Ovary (tissue), 3 donors: ENCODE results near the gene UGT3A2.

Experiments used
- CTCF ChIP-seq, 3 donors: fragments of 450-650 bp in 2 of 3; fragments of 200-600 bp in 1 of 3; IDR thresholded peaks; one replicate each; pipeline versions ENCODE4 v1.5.1 to v1.8.0; 2016 to 2022; ENCODE audit warnings: antibody characterized with exemption in 3 of 3, mild to moderate bottlenecking in 1 of 3
- EP300 ChIP-seq: sonication (generic); formaldehyde crosslinking; IDR thresholded peaks from one replicate; pipeline ENCODE4 v1.6.1; 2017; ENCODE audit warnings: antibody characterized with exemption
- POLR2A ChIP-seq: fragments of 450-650 bp; IDR thresholded peaks from one replicate; pipeline ENCODE4 v1.6.1; 2017; ENCODE audit warnings: antibody characterized with exemption, mild to moderate bottlenecking, moderate library complexity
- donor health status: DM: no; HTN: no; CAD: no.

GRCh38 chr5:35990941-35991611 is 75.6 kb downstream of the UGT3A2 start, which contains the start of gene UGT3A1:
- TF ChIP-seq CTCF (IDR thresholded peaks at IDR 0.05) (no peak), EP300 (no peak), POLR2A (no peak)
